IMR-90 (cell line): ENCODE results near the gene ST3GAL4. TPM values are rescaled to one million over a fixed set of nuclear protein-coding genes. Genes with fewer than 3 reads are reported as not detected.
A peak's percentile ranks its signal among the peaks of the same experiment; 100 is the strongest.

Experiments
- ATAC-seq: fragments of 200-7000 bp; cut with Tn5 transposase; 2 replicates; pipeline ENCODE4 v1.9.1; 2020; ENCODE audit warnings: low read depth, mild to moderate bottlenecking, moderate library complexity
- BruUV-seq: library from RNA; stranded (reverse); fragments of 400-500 nt; replicated peaks from 2 replicates; lab custom pipeline; 2021; lab: Mats Ljungman, UMichigan
- CTCF ChIA-PET: fragments of 300-600 bp; formaldehyde crosslinking; extraction: SDS; loops from one replicate; lab custom pipeline; 2021; ENCODE audit warnings: antibody characterized with exemption; lab: Yijun Ruan, JAX
- POLR2A ChIA-PET: fragments of 300-600 bp; sonication (Branson Sonifier 250); formaldehyde crosslinking; loops from one replicate; lab custom pipeline; 2022; ENCODE audit warnings: antibody characterized with exemption; ENCODE audit not compliant: unreplicated experiment; lab: Charles Lee
- DNase-seq: peaks from one replicate; pipeline ENCODE4 v3.0.0; 2013
- H2AFZ ChIP-seq: replicated peaks from 2 replicates; pipeline ENCODE3; 2013; ENCODE audit warnings: low read length, mild to moderate bottlenecking; ENCODE audit not compliant: poor library complexity
- H2AK5ac ChIP-seq: 2 replicates; pipeline ENCODE4 v1.6.1; 2013; ENCODE audit warnings: low read depth, low read length, inconsistent platforms
- H2AK9ac ChIP-seq: replicated peaks from 2 replicates; pipeline ENCODE3; 2013; ENCODE audit warnings: mild to moderate bottlenecking, low read depth, low read length, moderate library complexity; ENCODE audit not compliant: poor library complexity
- H2BK120ac ChIP-seq: 2 replicates; pipeline ENCODE4 v1.6.1; 2013; ENCODE audit warnings: low read depth, low read length, inconsistent platforms
- H2BK15ac ChIP-seq: 3 replicates; pipeline ENCODE4 v1.6.1; 2013; ENCODE audit warnings: low read depth, low read length, inconsistent platforms
- H2BK20ac ChIP-seq: 2 replicates; pipeline ENCODE4 v1.6.1; 2013; ENCODE audit warnings: low read depth, mild to moderate bottlenecking, inconsistent platforms, low read length, moderate library complexity
- H2BK5ac ChIP-seq: 2 replicates; pipeline ENCODE4 v1.6.1; 2013; ENCODE audit warnings: mild to moderate bottlenecking, low read depth, low read length, inconsistent platforms; ENCODE audit not compliant: poor library complexity, severe bottlenecking
- H3K14ac ChIP-seq: replicated peaks from 2 replicates; pipeline ENCODE4 v1.6.1; 2013; ENCODE audit warnings: low read depth, low read length, inconsistent platforms
- H3K18ac ChIP-seq: 2 replicates; pipeline ENCODE4 v1.6.1; 2013; ENCODE audit warnings: low read depth, low read length, control low read depth
- H3K23ac ChIP-seq: 2 replicates; pipeline ENCODE4 v1.6.1; 2013; ENCODE audit warnings: low read depth, low read length, inconsistent platforms
- H3K27ac ChIP-seq: 2 replicates; pipeline ENCODE4 v1.5.1; 2013; ENCODE audit warnings: mild to moderate bottlenecking, control low read depth, low read length; ENCODE audit not compliant: insufficient read depth
- H3K27me3 ChIP-seq: 2 replicates; pipeline ENCODE4 v1.6.1; 2013; ENCODE audit warnings: low read length; ENCODE audit not compliant: control insufficient read depth, insufficient read depth
- H3K36me3 ChIP-seq: 2 replicates; pipeline ENCODE4 v1.6.1; 2013; ENCODE audit warnings: low read length, mixed read lengths; ENCODE audit not compliant: control insufficient read depth, insufficient read depth
- H3K4ac ChIP-seq: 2 replicates; pipeline ENCODE4 v1.6.1; 2013; ENCODE audit warnings: low read depth, low read length, inconsistent platforms
- H3K4me1 ChIP-seq: 2 replicates; pipeline ENCODE4 v1.6.1; 2013; ENCODE audit warnings: low read length, mixed read lengths; ENCODE audit not compliant: control insufficient read depth, insufficient read depth
- H3K4me2 ChIP-seq: 2 replicates; pipeline ENCODE4 v1.6.1; 2013; ENCODE audit warnings: low read depth, mild to moderate bottlenecking, control low read depth, low read length, moderate library complexity
- H3K4me3 ChIP-seq: 2 replicates; pipeline ENCODE4 v1.5.1; 2013; ENCODE audit warnings: low read depth, mild to moderate bottlenecking, control low read depth, low read length, moderate library complexity; ENCODE audit not compliant: insufficient read depth
- H3K56ac ChIP-seq: 2 replicates; pipeline ENCODE4 v1.6.1; 2013; ENCODE audit warnings: low read length, inconsistent platforms; ENCODE audit not compliant: insufficient read depth; ENCODE audit errors: extremely low read depth
- H3K79me1 ChIP-seq, 2 experiments: 2 replicates each; pipeline ENCODE4 v1.6.1; 2013; ENCODE audit warnings: low read length in 2 of 2, inconsistent platforms in 1 of 2, low read depth in 1 of 2
- H3K9ac ChIP-seq: 2 replicates; pipeline ENCODE4 v1.6.1; 2013; ENCODE audit warnings: low read depth, low read length, control low read depth
- H3K9me1 ChIP-seq: 2 replicates; pipeline ENCODE4 v1.6.1; 2013; ENCODE audit warnings: low read length, inconsistent platforms; ENCODE audit not compliant: insufficient read depth
- H3K9me3 ChIP-seq: 2 replicates; pipeline ENCODE4 v1.6.1; 2013; ENCODE audit warnings: low read length; ENCODE audit not compliant: control insufficient read depth, insufficient read depth
- H4K20me1 ChIP-seq: 2 replicates; pipeline ENCODE4 v1.6.1; 2013; ENCODE audit warnings: low read length, inconsistent platforms; ENCODE audit not compliant: insufficient read depth
- H4K5ac ChIP-seq: 2 replicates; pipeline ENCODE4 v1.6.1; 2013; ENCODE audit warnings: mild to moderate bottlenecking, low read depth, low read length, control low read depth
- H4K8ac ChIP-seq, 2 experiments: 2 replicates each; pipeline ENCODE4 v1.6.1; 2013; ENCODE audit warnings: low read depth in 2 of 2, low read length in 2 of 2, control low read depth in 1 of 2, inconsistent platforms in 1 of 2
- H4K91ac ChIP-seq: 2 replicates; pipeline ENCODE4 v1.6.1; 2013; ENCODE audit warnings: low read depth, low read length, inconsistent platforms; ENCODE audit not compliant: insufficient read depth
- BHLHE40 ChIP-seq: fragments of 150-350 bp; IDR thresholded peaks from 2 replicates; pipeline ENCODE4 v1.6.1; 2016; ENCODE audit warnings: mild to moderate bottlenecking, low read depth, low read length
- CHD1 ChIP-seq: IDR thresholded peaks from 2 replicates; pipeline ENCODE4 v1.6.1; 2012; ENCODE audit warnings: low read depth, low read length, improper control_type of control experiment
- FOS ChIP-seq: fragments of 150-350 bp; IDR thresholded peaks from 2 replicates; pipeline ENCODE4 v1.6.1; 2016; ENCODE audit warnings: low read depth, low read length
- MAFK ChIP-seq: IDR thresholded peaks from 2 replicates; pipeline ENCODE4 v1.6.1; 2012; ENCODE audit warnings: low read depth, low read length, improper control_type of control experiment
- NFE2L2 ChIP-seq: fragments of 150-350 bp; IDR thresholded peaks from 2 replicates; pipeline ENCODE4 v1.6.1; 2016; ENCODE audit warnings: low read depth, mild to moderate bottlenecking, low read length
- POLR2A ChIP-seq: IDR thresholded peaks from 2 replicates; pipeline ENCODE4 v1.6.1; 2012; ENCODE audit warnings: mild to moderate bottlenecking, low read depth, low read length
- RAD21 ChIP-seq: IDR thresholded peaks from 2 replicates; pipeline ENCODE4 v1.6.1; 2012; ENCODE audit warnings: low read length, improper control_type of control experiment
- RFX5 ChIP-seq: IDR thresholded peaks from 2 replicates; pipeline ENCODE4 v1.8.0; 2012; ENCODE audit warnings: low read depth, mild to moderate bottlenecking, low read length, moderate library complexity
- USF2 ChIP-seq: fragments of 150-350 bp; IDR thresholded peaks from 2 replicates; pipeline ENCODE4 v1.6.1; 2017; ENCODE audit warnings: mild to moderate bottlenecking, antibody characterized with exemption, low read length, low read depth
- WGBS, 2 experiments: methylation state at CpG; one replicate each; pipeline versions ENCODE4 v1.1.5 to v1.1.7; 2013; ENCODE audit warnings: missing lambda C conversion rate in 2 of 2; ENCODE audit not compliant: insufficient read length in 1 of 2; ENCODE audit errors: extremely low coverage in 2 of 2; 5-methylcytosine and 5-hydroxymethylcytosine counted together
- dilution Hi-C: fragments of 300-500 bp; cut with HindIII; formaldehyde crosslinking; loops from one replicate; pipeline ENCODE4 v1.14.3; 2018; ENCODE audit warnings: low sequenced_read_pairs; ENCODE audit not compliant: unreplicated experiment
- in situ Hi-C: fragments of 300-500 bp; cut with MboI; formaldehyde crosslinking; loops from 3 replicates; pipeline ENCODE4 v1.14.3; 2019; ENCODE audit warnings: low sequenced_read_pairs, inconsistent platforms, mixed read lengths
- intact Hi-C: fragments of 100-400 bp; cut with micrococcal nuclease; formaldehyde crosslinking; loops from 2 replicates; pipeline ENCODE4 v1.10.0; 2022
- polyA plus RNA-seq, 3 experiments: library from polyadenylated mRNA; depleted of rRNA; stranded (reverse); fragments of >200 nt; gene quantifications; 2 replicates each; pipeline ENCODE4 v1.2.3, GENCODE V29; 2012; ENCODE audit warnings: low replicate concordance in 1 of 3
- total RNA-seq: library from RNA; depleted of rRNA; stranded (reverse); fragments of >200 nt; gene quantifications from 2 replicates; pipeline ENCODE4 v1.2.3, GENCODE V29; 2012
- TF ChIP-seq, protein P1 (sequence below): fragments of 150-350 bp; IDR thresholded peaks from 2 replicates; pipeline ENCODE4 v1.6.1; 2016; ENCODE audit warnings: low read depth, mild to moderate bottlenecking, low read length, moderate library complexity, borderline replicate concordance
- TF ChIP-seq, protein P2 (sequence below): conservative IDR thresholded peaks from 2 replicates; pipeline ENCODE4 v1.5.1; 2012; ENCODE audit warnings: mild to moderate bottlenecking, low read depth, low read length, improper control_type of control experiment

The ST3GAL4 gene
- total and polyA plus RNA-seq, 2 of the 4 experiments (the other 2 are of a cell fraction) = 17.0 to 19.7 TPM

- TF ChIP-seq MAFK = no peak
- TF ChIP-seq, protein P1, sequence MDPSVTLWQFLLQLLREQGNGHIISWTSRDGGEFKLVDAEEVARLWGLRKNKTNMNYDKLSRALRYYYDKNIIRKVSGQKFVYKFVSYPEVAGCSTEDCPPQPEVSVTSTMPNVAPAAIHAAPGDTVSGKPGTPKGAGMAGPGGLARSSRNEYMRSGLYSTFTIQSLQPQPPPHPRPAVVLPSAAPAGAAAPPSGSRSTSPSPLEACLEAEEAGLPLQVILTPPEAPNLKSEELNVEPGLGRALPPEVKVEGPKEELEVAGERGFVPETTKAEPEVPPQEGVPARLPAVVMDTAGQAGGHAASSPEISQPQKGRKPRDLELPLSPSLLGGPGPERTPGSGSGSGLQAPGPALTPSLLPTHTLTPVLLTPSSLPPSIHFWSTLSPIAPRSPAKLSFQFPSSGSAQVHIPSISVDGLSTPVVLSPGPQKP = no peak
- TF ChIP-seq POLR2A = no peak
- no peak for TF ChIP-seq RFX5
- no peak for TF ChIP-seq NFE2L2
- TF ChIP-seq RAD21 = no peak
- TF ChIP-seq BHLHE40 = no peak
- TF ChIP-seq, protein P2, sequence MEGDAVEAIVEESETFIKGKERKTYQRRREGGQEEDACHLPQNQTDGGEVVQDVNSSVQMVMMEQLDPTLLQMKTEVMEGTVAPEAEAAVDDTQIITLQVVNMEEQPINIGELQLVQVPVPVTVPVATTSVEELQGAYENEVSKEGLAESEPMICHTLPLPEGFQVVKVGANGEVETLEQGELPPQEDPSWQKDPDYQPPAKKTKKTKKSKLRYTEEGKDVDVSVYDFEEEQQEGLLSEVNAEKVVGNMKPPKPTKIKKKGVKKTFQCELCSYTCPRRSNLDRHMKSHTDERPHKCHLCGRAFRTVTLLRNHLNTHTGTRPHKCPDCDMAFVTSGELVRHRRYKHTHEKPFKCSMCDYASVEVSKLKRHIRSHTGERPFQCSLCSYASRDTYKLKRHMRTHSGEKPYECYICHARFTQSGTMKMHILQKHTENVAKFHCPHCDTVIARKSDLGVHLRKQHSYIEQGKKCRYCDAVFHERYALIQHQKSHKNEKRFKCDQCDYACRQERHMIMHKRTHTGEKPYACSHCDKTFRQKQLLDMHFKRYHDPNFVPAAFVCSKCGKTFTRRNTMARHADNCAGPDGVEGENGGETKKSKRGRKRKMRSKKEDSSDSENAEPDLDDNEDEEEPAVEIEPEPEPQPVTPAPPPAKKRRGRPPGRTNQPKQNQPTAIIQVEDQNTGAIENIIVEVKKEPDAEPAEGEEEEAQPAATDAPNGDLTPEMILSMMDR = no peak
- no peak for TF ChIP-seq USF2
- no peak for TF ChIP-seq CHD1
- TF ChIP-seq FOS = no peak
- DNase-seq (peak; percentile 22), ATAC-seq (peak; percentile 80)
- Histone ChIP-seq H3K9me1 (peaks cover 6% of the 10 kb centered on the region), H3K4me2 (no peak overlapping the region), H2AK5ac (no peak overlapping the region), H2BK15ac (no peak overlapping the region), H3K4me3 (no peak overlapping the region), H2BK20ac (no peak overlapping the region), H2AFZ (no peak overlapping the region), H3K4ac (no peak overlapping the region), H3K56ac (no peak overlapping the region), H2BK5ac (no peak overlapping the region), H3K23ac (no peak overlapping the region; the same call in 1 of the 2 replicates), H3K27me3 (no peaks in the 10 kb centered on the region), H3K4me1 (peaks cover 10% of the 10 kb centered on the region; the same call in 1 of the 2 replicates), H4K8ac (no peak overlapping the region), H3K27ac (no peak overlapping the region), H2BK120ac (no peak overlapping the region), H3K36me3 (peaks cover 19% of the 10 kb centered on the region; the same call in 1 of the 2 replicates), H4K91ac (no peak overlapping the region), H3K79me1 (no peaks in the 10 kb centered on the region; a peak in 1 of 4 replicates), H3K9ac (no peak overlapping the region), H3K9me3 (no peaks in the 10 kb centered on the region), H4K5ac (no peak overlapping the region), H2AK9ac (no peak overlapping the region), H3K18ac (no peak overlapping the region), H4K20me1 (no peaks in the 10 kb centered on the region; the same call in 1 of the 2 replicates), H3K14ac (no peak overlapping the region)
- no TSS peak for BruUV-seq
- POLR2A ChIA-PET = no interaction called here
- CTCF ChIA-PET = no interaction called here
- dilution Hi-C loops (no loop called here), intact Hi-C loops (no loop called here), in situ Hi-C loops (loop anchor here (10.0 kb wide), 1 partner anchor 96 kb away; no protein-coding TSS in a partner anchor)
- 66% methylated on average over 2 of the region's 6 CpGs; no CpG with 5 or more reads in 1 of the 2 experiments for WGBS, 2 experiments
These were observed 55.2 kb downstream of the ST3GAL4 start for GRCh38 chr11:126410649-126411048.
